SKM-1 treated with dmso at 0.1 percent for 144 hours (cell line): ENCODE measurements around the gene C9orf85.

Experiments
- DNase-seq: peaks from one replicate; lab custom pipeline; 2025; ENCODE audit not compliant: unreplicated experiment; lab: John Stamatoyannopoulos, UW

The C9orf85 gene

DNA sequence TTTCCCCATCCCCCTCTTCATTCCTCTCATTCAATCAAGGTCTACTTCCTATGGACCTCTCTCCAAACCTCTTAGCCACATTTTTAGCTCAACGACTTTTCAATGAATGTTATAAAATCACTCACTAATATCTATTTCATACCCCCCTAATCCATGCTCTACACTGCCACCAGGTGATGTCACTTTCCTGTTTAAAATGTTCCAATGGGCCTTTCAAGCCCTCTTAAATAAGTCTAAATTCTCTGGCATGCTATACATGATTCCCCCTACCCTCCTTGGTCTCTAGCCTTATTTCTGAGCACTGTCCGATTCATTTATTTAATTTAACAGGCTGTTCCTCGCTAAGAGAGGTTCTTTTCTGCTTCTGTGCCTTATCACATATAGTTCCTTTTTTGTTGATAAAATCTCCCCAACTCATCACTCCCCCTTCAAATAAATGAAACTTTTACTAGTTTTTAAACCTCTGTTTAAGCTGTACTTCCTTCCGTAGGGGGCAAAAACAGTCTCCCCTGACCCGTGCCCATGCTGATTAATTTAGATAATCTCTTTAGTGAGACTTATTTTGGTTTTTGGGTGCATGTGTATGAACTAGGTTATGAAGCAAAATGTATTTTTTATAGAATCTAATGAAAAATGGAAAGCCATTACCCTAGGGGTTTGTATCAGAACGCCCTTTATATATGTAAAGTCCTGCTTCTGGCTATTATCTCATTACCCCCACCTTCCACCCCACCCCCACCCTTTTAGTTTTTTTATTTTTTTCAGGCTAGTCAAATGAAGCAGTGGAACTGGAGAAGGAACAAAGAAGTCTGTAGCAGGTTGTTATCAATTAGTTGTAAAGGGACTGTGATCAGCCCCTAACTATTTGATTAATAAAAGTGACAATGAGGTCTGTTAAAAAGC lies 9.5 kb upstream of the C9orf85 start:
- DNase-seq = no peak

DNA sequence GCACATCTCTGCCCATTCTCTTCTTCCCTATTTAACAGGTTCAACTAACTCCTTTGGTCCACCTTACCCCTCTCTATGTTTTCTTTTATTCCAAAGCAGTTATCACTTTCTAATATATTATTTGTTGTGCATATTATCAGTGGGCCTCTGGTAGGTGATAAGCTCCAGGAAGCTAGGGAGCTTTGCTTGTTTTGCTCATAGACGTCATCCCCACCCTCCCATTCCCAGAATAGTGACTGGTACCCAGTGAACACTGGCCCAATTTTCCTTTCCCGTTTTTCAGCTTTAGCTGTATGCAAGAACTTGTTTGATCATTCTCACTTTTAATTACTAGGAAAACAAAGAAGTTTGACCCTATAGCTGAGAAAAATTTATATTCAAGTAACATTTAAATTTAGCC lies 7.4 kb upstream of the C9orf85 start:
- no peak for DNase-seq

DNA sequence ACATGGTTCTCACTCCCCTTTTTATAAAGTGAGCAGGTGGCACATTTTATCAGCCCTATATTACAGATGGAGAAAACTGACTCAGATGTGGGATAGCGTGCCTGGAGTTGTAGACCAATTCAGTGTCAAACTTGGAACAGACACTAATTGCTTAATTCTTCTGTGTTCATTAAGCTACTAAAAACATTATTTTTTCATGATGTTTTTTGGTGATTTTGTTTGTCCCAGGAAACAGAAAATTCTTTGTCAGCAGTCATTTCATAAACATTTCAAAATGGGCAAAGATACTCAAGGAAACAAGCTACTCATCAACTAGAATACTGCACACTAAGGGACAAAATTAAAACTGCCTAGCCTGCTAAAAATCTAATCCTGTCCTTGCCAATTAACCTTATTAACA lies 2.6 kb upstream of the C9orf85 start:
- no peak for DNase-seq

DNA sequence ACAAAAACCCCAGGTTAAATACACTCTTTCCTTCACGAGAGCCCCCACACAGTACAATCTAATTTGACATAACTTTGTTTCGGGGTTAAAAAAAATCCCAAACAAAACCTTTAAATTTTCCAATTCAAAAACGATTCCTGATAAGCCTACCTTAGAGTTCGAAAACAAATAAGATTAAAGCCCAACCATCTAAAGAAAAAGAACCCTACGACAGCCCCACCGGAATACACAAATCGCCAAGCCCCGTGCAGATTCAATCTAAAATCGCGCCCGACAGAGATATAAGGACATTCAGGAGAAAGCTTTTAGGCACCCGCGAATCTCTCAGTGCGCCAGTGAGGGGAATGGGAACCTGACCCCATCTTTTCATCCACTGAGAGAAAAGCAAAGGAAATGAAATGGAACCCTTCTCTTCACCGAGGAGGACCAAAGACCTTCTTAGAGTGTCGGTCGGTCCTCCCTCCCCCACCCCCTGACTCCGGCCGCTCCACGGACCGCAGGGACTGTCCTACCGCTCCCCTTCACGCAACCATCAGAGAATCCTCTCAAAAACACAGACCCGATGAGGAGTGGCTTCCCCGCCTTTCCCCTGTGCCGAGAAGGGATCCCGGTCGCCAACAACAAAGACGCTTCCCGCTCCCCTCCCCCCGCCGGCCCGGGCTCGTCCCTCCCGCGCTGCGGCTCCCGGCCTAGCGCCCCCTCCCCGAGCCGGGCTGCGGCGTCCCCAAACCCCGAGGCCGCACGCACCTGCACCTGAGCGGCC lies 1.4 kb upstream of the C9orf85 start:
- DNase-seq = no peak

DNA sequence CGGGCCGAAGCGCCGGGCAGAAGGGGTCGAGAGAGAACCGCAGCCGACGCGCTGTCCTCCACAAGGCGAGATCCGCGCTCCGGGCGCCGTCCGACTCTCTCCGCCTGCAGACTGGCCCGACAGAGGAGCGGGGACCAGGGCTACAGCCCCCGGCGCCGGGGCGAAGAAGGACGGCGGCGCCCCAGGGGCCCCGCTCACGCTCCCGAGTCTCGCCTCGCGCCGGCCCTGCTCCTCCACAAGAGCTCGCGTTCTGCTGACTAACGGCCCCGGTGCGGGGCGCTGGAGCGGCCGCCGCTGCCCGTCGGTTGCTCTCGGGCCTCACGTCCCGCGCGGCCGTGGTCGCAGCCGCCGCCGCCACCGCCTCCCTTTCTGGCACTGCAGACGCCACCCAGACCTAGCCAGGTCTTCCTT lies 784 bp upstream of the C9orf85 start:
- DNase-seq = no peak

DNA sequence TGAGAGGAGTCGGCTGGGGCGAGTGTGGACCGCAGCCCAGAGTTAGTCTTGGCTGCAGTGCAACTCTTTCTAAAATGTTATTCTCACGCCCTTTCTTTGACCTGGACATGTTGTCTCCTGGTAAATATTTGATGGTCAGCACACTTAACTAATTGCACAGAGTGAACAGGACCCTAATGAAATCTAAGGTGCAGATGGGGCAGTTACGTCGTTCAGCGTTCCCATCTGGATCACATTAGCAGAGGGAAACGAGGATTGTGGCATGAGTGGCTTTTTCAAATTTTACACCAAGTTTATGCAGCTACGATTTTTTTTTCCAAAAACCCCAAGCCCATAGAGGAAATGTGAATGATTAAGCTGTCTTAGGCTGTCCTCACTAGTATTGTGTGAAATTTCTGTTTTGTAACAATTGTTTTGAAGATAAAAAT lies 483 bp downstream of the C9orf85 start:
- DNase-seq = no peak

DNA sequence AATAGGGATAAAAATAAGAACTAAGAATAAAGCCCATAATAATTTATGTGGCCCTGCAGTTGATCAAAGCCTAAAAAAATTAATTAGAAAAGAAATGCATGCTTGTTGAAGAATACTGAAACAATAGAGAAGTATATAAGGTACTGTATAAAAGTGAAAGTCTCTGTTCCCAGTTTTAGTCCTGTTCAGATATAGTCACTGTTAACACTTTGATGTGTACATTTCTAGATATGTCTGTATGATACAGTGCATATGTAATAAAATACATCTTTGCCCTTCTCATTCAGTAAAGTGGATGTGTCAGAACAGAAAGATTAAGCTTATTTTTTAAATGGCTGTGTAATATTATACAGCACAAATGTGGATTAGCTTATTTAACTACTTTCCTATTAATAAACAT lies 4.1 kb downstream of the C9orf85 start:
- DNase-seq = no peak

DNA sequence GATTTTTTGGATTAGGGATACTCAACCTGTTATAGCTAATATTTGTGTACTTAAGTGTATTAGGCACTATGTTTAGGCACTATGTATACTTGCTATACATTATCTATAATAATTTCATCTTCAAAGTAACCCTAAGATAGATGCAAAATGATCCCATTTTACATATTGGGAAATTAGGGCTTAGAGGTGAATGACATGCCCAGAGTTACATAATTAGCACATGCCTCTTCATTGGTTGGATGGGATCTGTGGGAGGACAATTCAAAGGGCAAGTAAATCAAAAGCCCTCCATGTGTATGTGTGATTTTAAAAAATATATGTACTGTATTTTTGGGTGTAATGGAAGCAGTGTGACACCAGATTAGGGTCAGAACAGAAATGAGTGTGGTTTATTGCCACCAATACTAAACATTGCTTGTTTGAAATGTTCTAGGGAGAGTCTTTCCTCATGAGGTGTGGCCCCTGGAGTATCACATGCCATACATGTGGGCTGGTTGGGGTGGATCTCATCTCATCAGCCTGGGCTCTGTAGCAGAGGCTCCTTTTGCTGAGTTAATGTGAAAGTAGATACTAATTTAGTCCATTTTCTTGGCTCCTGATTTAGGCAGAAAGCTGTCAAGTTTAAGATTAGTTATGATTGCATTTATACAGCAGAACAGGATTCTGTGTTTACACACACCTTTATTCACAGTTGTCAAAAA lies 5.5 kb downstream of the C9orf85 start:
- DNase-seq = no peak

DNA sequence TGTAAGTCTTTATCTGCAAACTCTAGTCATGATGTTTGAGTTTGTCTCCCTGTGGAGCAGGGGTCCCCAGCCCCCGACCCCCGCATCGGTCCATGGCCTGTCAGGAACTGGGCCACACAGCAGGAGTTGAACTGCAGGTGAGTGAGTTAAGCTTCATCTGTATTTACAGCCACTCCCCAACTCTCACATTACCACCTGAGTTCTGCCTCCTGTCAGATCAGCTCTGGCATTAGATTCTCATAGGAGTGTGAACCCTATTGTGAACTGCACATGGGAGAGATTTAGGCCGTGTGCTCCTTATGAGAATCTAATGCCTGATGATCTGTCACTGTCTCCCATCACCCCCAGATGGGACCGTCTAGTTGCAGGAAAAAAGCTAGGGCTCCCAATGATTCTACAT lies 7.0 kb downstream of the C9orf85 start:
- no peak for DNase-seq

DNA sequence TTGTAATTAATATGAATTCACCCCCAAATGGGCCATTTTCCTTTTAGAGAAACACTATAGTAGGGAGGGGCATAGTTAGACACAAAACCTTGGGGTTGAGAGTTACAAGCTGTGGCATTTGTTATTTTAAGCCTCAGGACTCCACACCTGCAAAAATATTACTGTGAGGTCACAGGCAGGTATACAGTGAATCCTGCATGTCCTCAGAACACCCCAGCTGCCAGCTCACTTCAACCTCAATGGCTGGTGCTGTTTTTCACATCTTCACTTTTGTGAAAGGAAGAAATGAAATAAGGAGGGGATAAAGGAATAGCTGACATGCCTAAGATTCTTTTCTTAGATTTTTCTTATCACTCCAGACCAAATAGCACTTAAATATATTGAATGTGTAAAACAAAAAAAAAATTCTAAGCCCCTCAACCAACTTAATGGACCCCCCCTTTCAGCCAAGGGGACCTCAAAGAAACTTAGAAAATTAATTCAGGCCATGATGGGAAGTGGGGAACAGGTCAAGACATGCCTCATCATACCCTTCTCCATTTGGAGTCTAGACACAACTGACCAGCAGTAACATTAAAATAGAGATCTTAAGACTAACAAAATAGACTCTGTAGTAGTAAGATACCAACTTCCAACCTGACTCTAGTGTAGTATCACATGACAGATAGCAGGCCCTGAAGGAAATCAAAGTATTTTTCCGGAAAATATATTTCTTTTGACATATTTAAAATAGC lies 9.2 kb downstream of the C9orf85 start:
- DNase-seq = no peak

DNA sequence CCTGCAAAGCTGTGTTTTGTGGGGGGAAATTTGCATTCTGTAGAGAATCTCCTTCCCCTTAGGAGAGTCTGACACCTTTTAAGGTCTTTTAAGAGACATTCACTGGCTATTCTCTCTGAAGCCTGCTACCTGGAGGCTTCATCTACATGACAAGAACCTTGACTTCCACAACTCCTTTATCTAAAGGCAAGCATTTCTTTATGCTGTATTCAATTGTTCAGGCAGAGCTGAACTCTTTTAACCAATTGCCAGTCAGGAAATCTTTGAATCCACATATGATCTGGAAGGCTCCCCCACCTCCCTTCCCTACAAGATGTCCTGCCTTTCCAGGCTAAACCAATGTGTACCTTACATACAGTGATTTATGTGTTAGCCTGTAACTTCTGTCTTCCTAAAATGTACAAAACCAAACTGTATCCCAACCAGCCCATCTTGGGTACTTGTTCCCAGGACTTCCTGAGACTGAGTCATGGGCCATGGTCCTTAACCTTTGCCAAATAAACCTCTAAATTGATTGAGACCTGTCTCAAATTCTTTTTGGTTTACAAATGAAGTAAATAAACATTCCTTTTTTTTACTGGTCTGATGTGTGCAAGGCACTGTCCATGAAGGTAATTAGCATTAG lies 9.9 kb downstream of the C9orf85 start:
- no peak for DNase-seq

DNA sequence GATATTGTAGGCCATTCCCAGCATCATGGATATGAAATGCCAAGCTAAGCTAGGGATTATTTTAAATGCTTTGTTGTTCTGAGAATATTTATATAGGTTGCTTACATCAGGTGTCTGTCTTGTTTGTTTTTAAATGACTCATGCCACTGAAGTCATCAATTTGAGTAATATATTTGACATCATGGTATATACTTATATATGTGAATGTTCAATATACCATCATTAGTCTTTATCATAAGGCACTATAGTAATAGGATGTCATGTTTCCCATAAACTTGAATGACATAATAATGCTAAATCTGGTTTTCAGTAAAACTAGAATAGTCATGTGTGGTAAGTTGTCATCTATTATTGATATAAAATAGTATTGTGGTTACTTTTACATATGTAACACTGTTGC lies 13.1 kb downstream of the C9orf85 start:
- no peak for DNase-seq

DNA sequence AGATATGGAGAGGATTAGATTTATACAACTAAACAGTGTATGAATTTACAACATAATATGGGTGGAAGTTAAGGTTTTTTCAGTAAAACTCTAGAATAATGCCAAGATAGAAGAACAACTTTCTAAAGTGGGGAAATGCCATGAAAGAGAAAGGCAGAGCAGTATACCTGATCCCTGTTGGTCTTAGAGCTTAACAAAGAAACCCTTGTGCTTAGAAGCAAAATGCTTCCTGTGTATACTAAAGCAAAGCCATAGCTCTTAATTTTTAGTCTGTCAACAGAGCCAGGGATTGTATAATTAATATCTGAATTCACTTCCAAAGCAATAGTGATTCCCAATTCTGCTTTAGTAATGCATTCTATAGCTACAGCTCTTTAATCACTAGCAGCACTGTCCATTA lies 14.4 kb downstream of the C9orf85 start:
- no peak for DNase-seq

DNA sequence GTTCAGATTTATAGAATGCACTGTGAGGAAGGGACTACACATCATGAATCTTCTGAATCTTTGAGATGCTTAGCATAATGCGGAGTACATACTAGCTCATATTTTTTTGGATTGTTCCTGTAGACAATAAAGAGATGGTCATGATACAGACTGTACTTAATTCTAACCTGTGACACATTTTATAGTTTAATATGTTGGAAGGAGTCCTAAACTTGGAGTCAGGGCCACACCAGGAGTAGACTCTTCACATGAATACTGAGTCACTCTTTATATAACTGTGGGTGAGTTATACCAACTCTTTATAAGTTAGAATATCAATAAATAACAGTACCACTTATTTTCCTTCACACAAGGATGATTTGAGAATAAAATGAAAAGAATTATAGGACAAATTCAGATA lies 16.9 kb downstream of the C9orf85 start:
- no peak for DNase-seq

DNA sequence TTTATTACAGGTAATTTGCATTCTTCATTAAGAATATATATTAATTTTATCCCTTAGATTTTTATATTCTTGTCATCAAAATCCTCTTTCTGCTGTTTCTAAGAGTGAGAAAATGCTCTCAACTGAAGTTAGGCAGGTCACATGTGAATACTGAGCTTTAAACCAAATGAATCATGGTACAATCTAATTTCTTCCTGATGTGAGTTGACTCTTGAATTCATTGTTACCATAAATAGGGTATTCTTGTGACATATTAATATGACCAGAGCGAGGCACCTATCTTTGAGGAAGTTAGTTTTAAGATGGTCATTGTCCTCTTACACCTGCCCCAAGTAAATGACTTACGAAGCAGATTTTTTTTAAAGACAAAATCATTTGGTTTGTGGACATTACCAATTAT lies 17.4 kb downstream of the C9orf85 start:
- DNase-seq = no peak

DNA sequence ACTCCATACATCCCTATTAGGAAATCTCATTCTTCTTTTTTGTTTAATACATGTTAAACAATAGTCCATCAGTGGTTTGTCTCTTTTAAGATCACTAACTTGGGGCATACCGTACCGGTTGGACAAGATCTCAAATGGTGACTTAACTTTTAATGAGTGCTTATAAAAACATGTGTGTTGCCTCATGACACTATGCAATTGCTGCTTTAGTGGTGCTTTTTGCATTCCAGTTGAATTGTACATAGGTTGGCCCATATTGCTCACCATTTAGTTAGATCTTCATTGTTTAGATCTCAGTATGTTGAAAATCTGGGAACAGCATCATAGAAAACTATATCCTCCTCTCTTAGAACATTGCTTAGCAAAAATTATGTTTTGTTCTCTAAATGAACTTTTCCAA lies 17.8 kb downstream of the C9orf85 start:
- no peak for DNase-seq

DNA sequence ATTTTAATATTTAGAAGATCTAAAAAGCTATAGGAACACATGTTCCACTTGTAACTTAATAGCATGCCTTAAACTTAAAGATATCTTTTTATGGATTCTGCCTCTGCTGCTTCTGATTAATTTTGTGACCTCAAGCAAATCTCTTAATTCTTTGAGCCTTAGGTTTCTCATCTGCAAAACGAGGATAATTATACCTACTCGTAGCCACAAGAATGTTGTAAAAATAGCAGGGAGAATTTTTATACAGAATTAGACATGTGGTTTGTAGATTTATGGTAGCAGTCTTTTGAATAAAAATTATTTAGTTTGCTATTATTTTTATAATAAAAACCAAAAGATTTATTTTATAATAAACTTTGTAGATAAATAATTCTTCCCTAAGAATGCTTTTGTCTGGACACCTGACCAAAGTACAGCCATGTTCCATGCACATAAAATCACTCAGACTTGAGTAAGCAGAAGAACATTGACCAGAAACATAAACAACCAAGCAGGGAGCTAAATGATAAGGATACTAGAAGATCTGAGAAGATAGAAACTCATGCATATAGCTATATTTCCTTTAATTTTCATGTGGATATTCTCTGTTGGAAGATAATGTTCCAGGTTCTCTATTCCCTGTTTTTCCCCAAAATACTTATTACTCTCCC lies 18.5 kb downstream of the C9orf85 start:
- DNase-seq = no peak

DNA sequence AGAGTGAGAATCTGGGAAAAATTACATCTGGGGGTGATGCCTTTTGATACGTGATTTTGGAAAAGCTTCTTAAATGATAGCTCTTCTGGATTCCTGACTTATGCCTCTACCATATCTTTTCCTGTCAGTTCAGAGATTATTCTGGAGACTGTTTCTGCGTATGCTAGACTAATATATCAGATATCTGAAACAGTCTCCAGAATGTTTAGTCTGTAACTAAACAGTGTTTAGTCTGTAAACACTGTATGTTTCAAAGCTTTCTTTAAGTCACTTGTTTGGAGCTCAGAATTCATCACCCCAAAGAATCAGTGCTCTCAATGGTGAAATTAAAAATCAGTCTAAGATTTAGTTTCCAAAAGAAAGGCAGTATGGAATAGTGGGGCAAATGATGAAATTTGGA lies 19.7 kb downstream of the C9orf85 start:
- DNase-seq = no peak

DNA sequence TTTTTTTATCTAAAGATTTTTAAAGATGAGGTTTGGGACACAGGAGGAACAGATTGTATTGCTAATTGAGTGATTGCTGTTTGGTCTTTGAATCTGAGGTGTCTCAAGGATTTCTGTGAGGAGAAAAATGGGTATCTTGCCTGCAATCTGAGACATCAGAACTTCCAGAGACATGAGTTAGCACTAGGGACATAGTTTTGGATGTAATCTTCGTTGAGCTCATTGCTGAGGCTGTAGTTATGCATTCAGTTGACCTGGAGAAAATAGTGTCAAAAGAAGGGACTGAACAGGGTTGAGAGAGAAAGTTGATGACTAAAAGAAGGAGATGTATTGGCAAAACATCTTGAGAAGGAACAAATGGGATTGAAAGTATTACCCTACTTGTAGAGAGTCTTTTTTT lies 24.6 kb downstream of the C9orf85 start:
- DNase-seq = no peak

DNA sequence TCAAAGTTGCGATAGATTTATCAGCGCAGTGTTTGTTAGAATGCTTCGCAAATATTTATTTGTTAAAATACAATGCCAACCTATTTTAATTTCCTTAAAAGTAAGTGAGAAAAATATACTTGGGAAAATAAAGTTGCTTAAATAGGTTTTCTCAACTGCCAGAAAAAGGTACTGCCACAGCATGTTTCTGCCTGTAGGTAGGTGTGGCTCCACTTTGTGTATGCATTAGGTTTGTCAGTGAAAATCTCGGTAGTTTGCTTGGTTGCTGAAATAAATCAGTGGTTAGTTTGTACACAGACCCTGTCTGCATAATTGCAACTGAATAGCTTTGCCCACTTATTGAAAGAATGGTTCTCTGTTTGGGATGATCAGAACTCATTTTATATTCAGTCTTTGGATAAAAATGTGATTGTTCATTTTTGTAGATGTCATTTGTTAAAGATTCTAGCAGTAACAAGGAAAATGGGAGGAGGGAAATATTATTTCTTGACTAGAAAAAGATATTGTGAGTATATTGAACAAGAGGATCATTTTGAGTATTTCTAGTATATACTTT lies 25.7 kb downstream of the C9orf85 start:
- no peak for DNase-seq
